Mesenchymal stem cell (in vitro differentiated cells and primary cell): ENCODE results near the gene SLC17A5.
A peak's percentile ranks its signal among the peaks of the same experiment; 100 is the strongest.

Experiments
- DNase-seq: peaks from one replicate; pipeline ENCODE4 v3.0.0-alpha.2; 2013
- H2AFZ ChIP-seq: one replicate; pipeline ENCODE4 v1.6.1; 2013; ENCODE audit warnings: low read depth, mild to moderate bottlenecking, control low read depth, inconsistent platforms, low read length, moderate library complexity
- H2AK5ac ChIP-seq: 2 replicates; pipeline ENCODE4 v1.6.1; 2013; ENCODE audit warnings: low read length, moderate library complexity, mild to moderate bottlenecking, inconsistent platforms; ENCODE audit not compliant: severe bottlenecking
- H2BK120ac ChIP-seq: one replicate; pipeline ENCODE4 v1.6.1; 2013; ENCODE audit warnings: low read depth, mild to moderate bottlenecking, inconsistent platforms, low read length, moderate library complexity
- H2BK12ac ChIP-seq, 2 experiments: one replicate each; pipeline ENCODE4 v1.6.1; 2013; ENCODE audit warnings: inconsistent platforms in 2 of 2, low read length in 2 of 2, mild to moderate bottlenecking in 2 of 2, moderate library complexity in 2 of 2, control low read depth in 1 of 2
- H2BK15ac ChIP-seq: one replicate; pipeline ENCODE4 v1.6.1; 2013; ENCODE audit warnings: mild to moderate bottlenecking, low read depth, inconsistent platforms; ENCODE audit not compliant: poor library complexity, severe bottlenecking
- H2BK5ac ChIP-seq: 2 replicates; pipeline ENCODE4 v1.6.1; 2013; ENCODE audit warnings: low read depth, mild to moderate bottlenecking, low read length, control low read depth, inconsistent platforms; ENCODE audit not compliant: poor library complexity, severe bottlenecking
- H3K14ac ChIP-seq, 2 experiments: one replicate each; pipeline ENCODE4 v1.6.1; 2013; ENCODE audit warnings: inconsistent platforms in 2 of 2, low read length in 2 of 2, control low read depth in 1 of 2, mild to moderate bottlenecking in 1 of 2, moderate library complexity in 1 of 2
- H3K18ac ChIP-seq, 2 experiments: one replicate each; pipeline ENCODE4 v1.6.1; 2013; ENCODE audit warnings: inconsistent platforms in 2 of 2, low read length in 2 of 2, control low read depth in 1 of 2, low read depth in 1 of 2, mild to moderate bottlenecking in 1 of 2
- H3K23ac ChIP-seq, 2 experiments: one replicate each; pipeline ENCODE4 v1.6.1; 2013; ENCODE audit warnings: inconsistent platforms in 2 of 2, low read length in 2 of 2, mild to moderate bottlenecking in 2 of 2, moderate library complexity in 2 of 2, control low read depth in 1 of 2
- H3K27ac ChIP-seq: 2 replicates; pipeline ENCODE4 v1.5.1; 2013; ENCODE audit warnings: mild to moderate bottlenecking, moderate library complexity, low read length, control low read depth, inconsistent platforms; ENCODE audit not compliant: poor library complexity, severe bottlenecking
- H3K27me3 ChIP-seq, 2 experiments: 2 replicates each; pipeline versions ENCODE4 v1.6.1 to v1.7.0; 2013; ENCODE audit warnings: low read length in 2 of 2, mild to moderate bottlenecking in 2 of 2, moderate library complexity in 2 of 2, control low read depth in 1 of 2, inconsistent platforms in 1 of 2; ENCODE audit not compliant: control insufficient read depth in 1 of 2, insufficient read depth in 1 of 2
- H3K36me3 ChIP-seq, 2 experiments: 2 replicates each; pipeline versions ENCODE4 v1.6.1 to v1.7.0; 2013; ENCODE audit warnings: low read length in 2 of 2, control low read depth in 1 of 2, inconsistent platforms in 1 of 2, low read depth in 1 of 2, mild to moderate bottlenecking in 1 of 2; ENCODE audit not compliant: insufficient read depth in 2 of 2, control insufficient read depth in 1 of 2
- H3K4ac ChIP-seq, 2 experiments: one replicate each; pipeline ENCODE4 v1.6.1; 2013; ENCODE audit warnings: inconsistent platforms in 2 of 2, low read length in 2 of 2, mild to moderate bottlenecking in 2 of 2, moderate library complexity in 2 of 2, control low read depth in 1 of 2, low read depth in 1 of 2
- H3K4me1 ChIP-seq: 2 replicates; pipeline ENCODE4 v1.6.1; 2013; ENCODE audit warnings: low read depth, low read length, control low read depth; ENCODE audit not compliant: control insufficient read depth, insufficient read depth
- H3K4me2 ChIP-seq: 2 replicates; pipeline ENCODE4 v1.6.1; 2013; ENCODE audit warnings: low read length, mild to moderate bottlenecking, inconsistent platforms; ENCODE audit not compliant: poor library complexity, severe bottlenecking
- H3K4me3 ChIP-seq, 2 experiments: 2 replicates each; pipeline versions ENCODE4 v1.5.1 to v1.7.0; 2013; ENCODE audit warnings: low read length in 2 of 2, mild to moderate bottlenecking in 2 of 2, control low read depth in 1 of 2, low read depth in 1 of 2; ENCODE audit not compliant: insufficient read depth in 1 of 2
- H3K79me1 ChIP-seq: replicated peaks from 2 replicates; pipeline ENCODE4 v1.6.1; 2013; ENCODE audit warnings: mild to moderate bottlenecking, control low read depth, low read length, inconsistent platforms; ENCODE audit not compliant: poor library complexity, severe bottlenecking
- H3K9ac ChIP-seq: 2 replicates; pipeline ENCODE4 v1.7.0; 2013; ENCODE audit warnings: mild to moderate bottlenecking, low read length, moderate library complexity
- H3K9me3 ChIP-seq: 2 replicates; pipeline ENCODE4 v1.7.0; 2013; ENCODE audit warnings: mild to moderate bottlenecking, low read length; ENCODE audit not compliant: control insufficient read depth
- H4K8ac ChIP-seq: one replicate; pipeline ENCODE4 v1.6.1; 2013; ENCODE audit warnings: inconsistent platforms, mild to moderate bottlenecking, low read length, moderate library complexity
- H4K91ac ChIP-seq: one replicate; pipeline ENCODE4 v1.6.1; 2013; ENCODE audit warnings: mild to moderate bottlenecking, low read length, inconsistent platforms
- WGBS: methylation state at CpG from one replicate; pipeline ENCODE4 v1.1.7; 2013; ENCODE audit warnings: mixed read lengths; 5-methylcytosine and 5-hydroxymethylcytosine counted together

SLC17A5 gene

GRCh38 chr6:73675466-73676098 lies 21.8 kb upstream of the SLC17A5 start:
- no peaks in the 10 kb centered on the region for H3K4me1 ChIP-seq
- H3K4me3 ChIP-seq: no peak overlapping the region
- no peak overlapping the region for H3K4me2 ChIP-seq
- WGBS: 0% methylated on average over 1 of the region's 4 CpGs
- no peak overlapping the region for H3K4ac ChIP-seq
- no peak overlapping the region for H2BK5ac ChIP-seq
- H3K27me3 ChIP-seq: no peaks in the 10 kb centered on the region
- H3K9ac ChIP-seq: peak overlapping the region; percentile 8
- no peak overlapping the region for H2AK5ac ChIP-seq
- no peak overlapping the region for H3K18ac ChIP-seq
- H4K8ac ChIP-seq: no peak overlapping the region
- H4K91ac ChIP-seq: no peak overlapping the region
- no peak overlapping the region for H2BK120ac ChIP-seq
- H2BK15ac ChIP-seq: no peak overlapping the region
- H3K23ac ChIP-seq: no peak overlapping the region
- no peak overlapping the region for H2BK12ac ChIP-seq
- H3K36me3 ChIP-seq: no peaks in the 10 kb centered on the region
- H2AFZ ChIP-seq: no peak overlapping the region
- no peak overlapping the region for H3K14ac ChIP-seq
- no peaks in the 10 kb centered on the region for H3K79me1 ChIP-seq
- DNase-seq: peak; percentile 83
- no peak overlapping the region for H3K27ac ChIP-seq
- no peaks in the 10 kb centered on the region for H3K9me3 ChIP-seq

DNA sequence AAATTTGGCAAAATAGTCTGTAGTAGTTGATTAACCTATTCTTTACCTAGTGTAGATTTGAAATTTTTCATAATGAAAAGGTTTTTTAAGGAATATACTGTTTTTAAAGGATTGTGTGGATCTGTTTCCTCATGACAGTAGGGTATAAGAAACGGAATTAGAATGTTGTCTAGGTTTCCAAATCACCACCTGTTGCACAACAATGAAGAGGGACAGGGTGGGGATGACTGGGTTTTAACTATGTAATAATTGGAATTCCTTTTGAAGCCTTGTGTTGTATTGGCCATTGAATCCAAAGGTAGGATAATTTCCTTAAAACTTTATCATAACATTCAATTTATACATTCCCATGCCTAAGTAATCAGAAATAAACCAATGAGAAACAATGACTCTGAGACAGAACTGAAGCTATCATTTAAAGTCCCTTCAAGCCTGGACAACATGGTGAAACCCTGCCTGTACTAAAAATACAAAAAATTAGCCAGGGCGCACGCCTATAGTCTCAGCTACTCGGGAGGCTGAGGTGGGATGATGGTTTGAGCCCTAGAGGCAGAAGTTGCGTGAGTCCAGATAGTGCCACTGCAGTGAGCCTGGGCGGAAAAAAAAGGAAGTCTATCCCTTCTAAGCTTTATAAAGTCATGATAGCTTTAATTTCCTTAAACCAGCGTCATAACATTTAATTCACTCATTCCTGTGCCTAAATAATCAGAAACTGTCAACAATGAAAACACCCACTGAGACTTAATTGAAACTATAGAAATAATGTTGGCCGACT lies 18.3 kb upstream of the SLC17A5 start:
- H3K27ac ChIP-seq: no peak overlapping the region
- no peak overlapping the region for H3K18ac ChIP-seq
- H2AFZ ChIP-seq: no peak overlapping the region
- H3K27me3 ChIP-seq: no peaks in the 10 kb centered on the region
- no peak overlapping the region for H2BK120ac ChIP-seq
- no peak overlapping the region for H3K9ac ChIP-seq
- no peak overlapping the region for H2AK5ac ChIP-seq
- H3K79me1 ChIP-seq: no peaks in the 10 kb centered on the region
- H3K4ac ChIP-seq: no peak overlapping the region
- no peaks in the 10 kb centered on the region for H3K36me3 ChIP-seq
- no peak overlapping the region for H3K14ac ChIP-seq
- H3K4me2 ChIP-seq: no peak overlapping the region
- H2BK15ac ChIP-seq: no peak overlapping the region
- H4K91ac ChIP-seq: no peak overlapping the region
- no peak for DNase-seq
- H3K4me3 ChIP-seq: no peak overlapping the region
- 90% methylated on average over 6 of the region's 8 CpGs for WGBS
- H2BK12ac ChIP-seq: no peak overlapping the region
- H2BK5ac ChIP-seq: no peak overlapping the region
- no peak overlapping the region for H3K23ac ChIP-seq
- H4K8ac ChIP-seq: no peak overlapping the region
- no peaks in the 10 kb centered on the region for H3K4me1 ChIP-seq
- H3K9me3 ChIP-seq: no peaks in the 10 kb centered on the region

DNA sequence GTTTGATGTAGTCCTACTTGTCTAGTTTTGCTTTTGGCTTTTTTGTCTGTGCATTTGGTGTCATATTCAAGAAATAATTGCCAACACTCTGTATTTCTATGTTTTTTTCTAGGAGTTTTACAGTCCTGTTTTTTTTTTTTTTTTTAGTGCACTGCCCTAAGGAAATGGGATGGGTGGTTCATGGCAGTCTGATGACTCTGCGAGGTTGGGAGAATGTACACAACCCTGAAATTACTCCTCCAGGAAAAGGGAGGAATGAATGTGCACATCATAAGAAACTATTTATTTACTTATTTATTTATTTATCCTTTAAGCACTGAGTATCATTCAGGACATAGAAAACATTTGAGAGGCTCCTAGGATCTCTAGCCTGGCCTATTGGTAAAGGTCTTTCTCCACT lies 15.2 kb upstream of the SLC17A5 start:
- H3K18ac ChIP-seq: no peak overlapping the region
- H2BK120ac ChIP-seq: no peak overlapping the region
- no peak overlapping the region for H3K14ac ChIP-seq
- no peak overlapping the region for H2BK12ac ChIP-seq
- H4K8ac ChIP-seq: no peak overlapping the region
- H3K36me3 ChIP-seq: no peaks in the 10 kb centered on the region
- no peak overlapping the region for H3K27ac ChIP-seq
- H2AK5ac ChIP-seq: no peak overlapping the region
- no peaks in the 10 kb centered on the region for H3K9me3 ChIP-seq
- WGBS: no CpG with 5 or more reads among the region's 1 CpG
- H2AFZ ChIP-seq: no peak overlapping the region
- no peak overlapping the region for H3K9ac ChIP-seq
- H3K4me1 ChIP-seq: no peaks in the 10 kb centered on the region
- no peak overlapping the region for H3K4me2 ChIP-seq
- no peak for DNase-seq
- H2BK15ac ChIP-seq: no peak overlapping the region
- no peak overlapping the region for H3K4ac ChIP-seq
- H3K79me1 ChIP-seq: no peaks in the 10 kb centered on the region
- H2BK5ac ChIP-seq: no peak overlapping the region
- no peak overlapping the region for H3K4me3 ChIP-seq
- H3K27me3 ChIP-seq: no peaks in the 10 kb centered on the region
- no peak overlapping the region for H3K23ac ChIP-seq
- H4K91ac ChIP-seq: no peak overlapping the region

GRCh38 chr6:73667798-73668197 lies 14.0 kb upstream of the SLC17A5 start:
- no peak overlapping the region for H4K91ac ChIP-seq
- H3K36me3 ChIP-seq: no peaks in the 10 kb centered on the region
- H3K23ac ChIP-seq: no peak overlapping the region
- WGBS: no CpG with 5 or more reads among the region's 1 CpG
- no peak overlapping the region for H2AK5ac ChIP-seq
- no peak overlapping the region for H2BK120ac ChIP-seq
- H3K9ac ChIP-seq: no peak overlapping the region
- H3K4me2 ChIP-seq: no peak overlapping the region
- H2BK5ac ChIP-seq: no peak overlapping the region
- H3K14ac ChIP-seq: no peak overlapping the region
- H3K18ac ChIP-seq: no peak overlapping the region
- H2BK12ac ChIP-seq: no peak overlapping the region
- DNase-seq: no peak
- H3K4ac ChIP-seq: no peak overlapping the region
- no peak overlapping the region for H2BK15ac ChIP-seq
- H3K4me1 ChIP-seq: no peaks in the 10 kb centered on the region
- no peak overlapping the region for H3K4me3 ChIP-seq
- H4K8ac ChIP-seq: no peak overlapping the region
- H3K27ac ChIP-seq: no peak overlapping the region
- no peaks in the 10 kb centered on the region for H3K27me3 ChIP-seq
- H2AFZ ChIP-seq: no peak overlapping the region
- no peaks in the 10 kb centered on the region for H3K79me1 ChIP-seq
- H3K9me3 ChIP-seq: no peaks in the 10 kb centered on the region
